Suppressor macrophage treated with lipopolysaccharide for 1 hour (primary cell): ENCODE measurements around the gene PROSER2.

Source experiments
- DNase-seq, 3 donors: peaks; one replicate each; pipeline ENCODE4 v3.0.0-alpha.2; 2020 to 2022

Gene PROSER2

DNA sequence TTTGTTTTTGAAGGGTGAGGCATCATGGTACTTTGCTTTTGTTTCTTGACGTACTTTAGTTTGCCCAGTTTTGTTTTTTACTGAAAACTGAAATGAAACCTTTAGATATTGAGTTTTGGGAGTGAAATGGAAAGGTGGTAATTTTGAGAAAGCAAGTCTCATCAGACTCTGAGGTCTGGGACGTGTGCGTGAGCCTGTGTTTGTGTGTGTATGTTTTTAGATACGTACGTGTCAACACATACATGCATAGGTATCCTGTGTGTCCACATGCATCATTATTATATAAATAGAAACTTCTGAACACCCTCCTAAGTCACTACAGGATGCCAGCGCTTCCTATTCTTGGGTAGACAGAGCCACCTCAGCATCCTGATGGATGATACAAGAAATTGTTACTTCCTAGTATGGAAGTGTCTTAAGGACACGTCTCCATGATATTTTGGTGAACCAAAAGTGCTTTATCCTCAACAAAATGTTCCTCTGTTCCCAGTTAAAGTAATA lies 47.8 kb downstream of the PROSER2 start:
- no peak for DNase-seq

DNA sequence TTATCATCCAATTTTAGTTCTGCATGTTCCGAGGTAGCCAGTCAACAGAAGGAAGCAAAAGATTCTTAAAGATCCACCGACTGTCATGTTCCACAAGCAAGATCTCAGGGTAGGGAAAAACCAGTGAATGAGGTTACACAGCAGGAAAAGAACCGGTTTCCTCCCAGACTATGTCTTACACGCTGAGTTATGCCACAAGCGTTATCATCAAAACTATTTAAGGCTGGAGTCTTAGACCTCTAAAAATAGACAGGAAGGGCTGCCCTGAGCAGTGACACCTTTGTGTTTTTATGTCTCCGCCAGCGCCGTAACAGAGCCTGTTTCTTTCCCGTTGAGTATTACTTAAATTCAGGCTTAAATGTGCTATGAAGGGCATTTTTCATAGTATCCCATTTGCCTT lies 48.3 kb downstream of the PROSER2 start:
- no peak for DNase-seq

DNA sequence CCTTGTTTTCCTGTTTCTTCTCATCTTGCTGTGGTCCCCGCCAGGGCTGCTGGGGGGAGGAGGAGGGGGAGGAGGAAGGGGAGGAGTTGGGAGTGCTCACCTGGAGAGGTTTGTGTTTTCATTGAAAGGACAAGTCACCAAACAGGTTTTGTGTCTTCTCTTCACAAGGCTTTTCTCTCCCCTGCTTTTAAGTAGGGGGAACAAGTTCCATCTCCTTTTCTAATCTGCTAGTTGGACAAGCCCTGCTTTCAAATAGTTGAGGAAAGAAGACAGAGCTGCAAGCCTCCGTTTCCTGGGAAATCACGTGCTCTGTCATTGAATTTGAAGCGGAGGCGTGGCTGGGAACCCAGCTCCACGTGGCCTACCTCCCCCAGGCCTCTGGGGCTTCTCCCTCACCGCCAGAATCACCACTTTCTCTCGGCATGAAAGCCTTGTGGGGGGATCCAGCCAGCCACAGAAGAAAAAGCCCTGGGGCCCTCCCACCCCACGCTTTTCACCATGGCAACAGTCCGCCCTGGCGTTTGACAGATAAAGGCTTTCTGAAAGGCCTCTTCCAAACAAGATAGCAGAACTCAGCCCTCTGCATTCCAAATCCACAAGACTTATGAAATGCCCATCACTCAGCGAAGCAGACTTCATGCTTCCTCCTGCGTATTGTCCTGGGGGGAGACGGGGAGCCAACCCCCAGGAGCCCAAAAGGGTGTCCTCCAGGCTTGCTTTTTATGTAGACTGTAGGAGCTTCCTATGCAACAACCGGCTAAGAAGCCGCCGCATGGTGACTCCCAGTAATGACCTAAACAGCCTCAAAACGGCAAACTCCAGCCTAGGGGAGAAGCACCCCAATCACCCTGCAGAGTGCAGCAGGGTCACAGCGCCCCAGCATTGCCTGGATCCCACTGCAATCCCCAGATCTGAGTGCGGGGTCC lies 51.7 kb downstream of the PROSER2 start:
- peak; percentile 49 to 60 (median 51) for DNase-seq

- no peak for DNase-seq
These were observed 52.5 kb downstream of the PROSER2 start for GRCh38 chr10:11875494-11876281.

DNA sequence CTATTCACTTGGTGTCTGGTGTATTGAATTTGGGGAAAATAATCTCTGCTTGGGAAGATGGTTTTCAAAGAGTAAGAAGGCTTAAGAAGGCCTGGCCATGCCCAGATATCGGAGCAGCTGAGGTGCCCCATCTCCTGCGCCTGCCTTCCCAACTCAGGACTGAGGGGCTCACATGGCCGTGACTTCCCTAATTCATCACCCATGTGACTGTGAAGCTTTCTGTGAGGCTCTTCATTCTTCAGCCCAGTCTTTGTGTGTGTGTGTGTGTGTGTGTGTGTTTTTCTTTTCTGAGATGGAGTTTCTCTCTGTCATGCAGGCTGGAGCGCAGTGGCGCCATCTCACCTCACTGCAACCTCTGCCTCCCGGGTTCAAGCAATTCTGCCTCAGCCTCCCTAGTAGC lies 53.2 kb downstream of the PROSER2 start:
- DNase-seq, result peak in 1 of 3 donors; percentile 17

DNA sequence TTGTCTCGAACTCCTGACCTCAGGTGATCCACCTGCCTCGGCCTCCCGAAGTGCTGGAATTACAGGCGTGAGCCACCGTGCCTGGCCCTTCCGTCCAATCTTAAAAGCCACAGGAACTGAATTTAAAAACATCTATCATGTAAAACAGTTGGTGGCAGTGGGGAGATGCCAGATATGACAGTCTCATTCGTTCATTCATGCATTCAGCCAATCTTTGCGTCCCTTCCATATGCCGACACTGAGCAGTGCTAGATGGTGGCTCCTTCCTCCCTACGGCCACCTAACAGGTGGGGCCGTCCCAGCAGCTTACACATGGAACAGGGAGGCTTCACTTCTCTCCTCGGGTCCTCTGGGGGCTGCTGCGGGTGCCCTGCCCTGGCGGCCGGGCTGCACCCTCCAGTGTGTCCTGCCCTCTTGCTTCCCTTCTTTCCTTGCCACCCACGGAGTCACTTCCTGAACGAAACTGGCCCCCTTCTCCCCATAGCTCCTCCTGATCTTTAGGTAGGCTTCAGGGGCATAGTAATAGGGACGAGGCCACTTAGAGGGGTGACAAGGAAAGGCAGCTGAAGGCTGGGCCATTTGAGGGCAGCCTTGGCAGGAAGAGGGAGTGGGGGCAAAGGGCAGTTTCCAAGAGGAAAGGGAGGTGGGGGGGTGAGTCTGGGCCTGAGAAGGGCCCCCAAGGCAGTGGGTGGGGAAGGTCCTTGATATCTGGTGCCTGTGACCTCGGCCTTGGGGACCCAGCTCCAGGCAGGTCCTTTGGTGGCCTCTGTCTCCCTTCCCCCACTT lies 53.8 kb downstream of the PROSER2 start:
- DNase-seq, result no peak

DNA sequence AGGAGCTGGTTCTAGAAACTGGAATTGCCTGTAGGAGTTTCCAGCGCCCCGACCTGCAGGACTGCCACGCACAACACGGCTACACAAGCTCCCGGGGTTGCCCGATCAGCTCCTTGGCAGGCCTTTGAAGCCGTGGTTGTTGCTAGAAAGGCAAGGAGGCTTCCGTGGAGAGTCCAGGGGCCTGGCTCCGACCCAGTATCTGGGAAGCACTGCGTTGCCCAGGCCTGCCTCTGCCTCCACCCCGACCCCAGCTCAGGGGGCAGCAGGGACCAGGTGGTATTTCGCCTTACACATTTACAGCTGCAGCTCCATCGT lies 54.4 kb downstream of the PROSER2 start:
- DNase-seq, result no peak

GRCh38 chr10:11878776-11879175 lies 55.6 kb downstream of the PROSER2 start:
- no peak for DNase-seq

- DNase-seq, result no peak
These were observed 56.4 kb downstream of the PROSER2 start for GRCh38 chr10:11879387-11880094.

- no peak for DNase-seq
These were observed 57.2 kb downstream of the PROSER2 start for GRCh38 chr10:11880151-11881029.

- DNase-seq, result no peak
These were observed 57.9 kb downstream of the PROSER2 start for GRCh38 chr10:11881030-11881476.

DNA sequence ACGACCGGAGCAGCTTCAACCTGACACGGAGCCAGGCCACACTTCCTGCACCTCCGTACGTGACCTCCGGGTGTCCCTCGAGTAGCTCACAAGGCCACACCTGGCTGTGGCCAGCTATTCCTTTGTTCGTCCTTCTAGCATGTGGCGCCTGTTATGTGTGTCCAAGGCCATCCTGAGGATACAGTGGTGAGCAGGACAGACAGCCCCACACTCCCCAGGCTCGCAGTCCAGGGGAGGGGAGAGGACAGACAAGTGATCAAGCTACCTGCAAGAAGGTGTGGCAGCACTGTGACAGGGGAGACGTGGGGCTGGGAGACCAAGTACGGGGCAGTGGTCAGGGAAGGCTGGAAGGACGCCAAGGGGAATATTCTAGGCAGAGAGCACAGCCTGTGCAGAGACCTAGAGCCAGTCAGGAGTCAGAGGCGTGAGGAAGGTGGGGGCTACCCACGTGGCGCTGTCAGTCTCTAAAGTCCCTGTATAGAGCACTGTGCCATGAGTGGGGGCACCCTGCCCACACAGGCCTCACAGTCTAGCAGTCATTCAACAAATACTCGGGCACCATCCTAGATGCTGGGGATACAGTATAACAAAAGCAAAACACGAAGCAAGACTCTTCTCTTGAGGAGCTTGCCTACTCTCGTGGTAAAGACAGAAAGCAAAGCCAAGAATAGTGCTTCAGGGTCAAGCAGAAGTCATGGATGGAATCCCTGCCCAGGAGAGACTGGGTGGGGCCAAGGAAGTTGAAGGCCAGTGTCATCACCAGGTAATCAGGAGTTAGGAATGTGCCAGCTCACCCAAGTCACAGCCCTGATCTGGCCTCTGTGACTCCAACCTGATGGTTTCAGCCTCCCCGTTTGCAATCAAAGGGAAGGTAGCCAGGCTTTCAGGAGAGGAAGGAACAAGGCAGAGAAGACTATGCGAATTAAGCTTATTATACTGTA lies 58.6 kb downstream of the PROSER2 start:
- DNase-seq, result no peak

- no peak for DNase-seq
These were observed 59.7 kb downstream of the PROSER2 start for GRCh38 chr10:11882646-11883375.

GRCh38 chr10:11884706-11885423 lies 61.7 kb downstream of the PROSER2 start:
- no peak for DNase-seq

- no peak for DNase-seq
These were observed 62.4 kb downstream of the PROSER2 start for GRCh38 chr10:11885437-11886137.

- DNase-seq, result no peak
These were observed 63.0 kb downstream of the PROSER2 start for GRCh38 chr10:11886138-11886474.

GRCh38 chr10:11886851-11887250 lies 63.7 kb downstream of the PROSER2 start:
- DNase-seq, result no peak
